HEK293 (cell line): ENCODE measurements around the gene PLXND1.
A peak's percentile ranks its signal among the peaks of the same experiment; 100 is the strongest.

Experiments used
- CTCF ChIA-PET: fragments of 350-600 bp; formaldehyde crosslinking; extraction: SDS; loops from one replicate; lab custom pipeline; 2021; ENCODE audit warnings: antibody characterized with exemption; lab: Yijun Ruan, JAX
- POLR2A ChIA-PET: fragments of 300-600 bp; formaldehyde crosslinking; extraction: SDS; loops from one replicate; lab custom pipeline; 2020; ENCODE audit warnings: antibody characterized with exemption, inconsistent platforms; lab: Yijun Ruan, JAX
- H3K27ac ChIP-seq: fragments of 200-500 bp; sonication (Bioruptor generic); 2 replicates; pipeline ENCODE4 v1.5.1; 2014; ENCODE audit warnings: low read depth, low read length, control low read depth, inconsistent platforms; ENCODE audit errors: extremely low read depth
- H3K36me3 ChIP-seq, 2 experiments: fragments of 200-500 bp in 1 of 2; sonication (Bioruptor generic) in 1 of 2; 1 replicate in 1 of 2; 2 replicates in 1 of 2; pipeline ENCODE4 v1.5.1; 2014 to 2017; ENCODE audit warnings: inconsistent platforms in 2 of 2, low read length in 2 of 2; ENCODE audit not compliant: control insufficient read depth in 2 of 2, insufficient read depth in 1 of 2
- H3K4me1 ChIP-seq: fragments of 200-500 bp; sonication (Bioruptor generic); 2 replicates; pipeline ENCODE4 v1.5.1; 2014; ENCODE audit warnings: mild to moderate bottlenecking, low read length, inconsistent platforms; ENCODE audit not compliant: control insufficient read depth, insufficient read depth
- H3K4me3 ChIP-seq: 2 replicates; pipeline ENCODE4 v1.5.1; 2011; ENCODE audit warnings: low read depth, mild to moderate bottlenecking, control low read depth, low read length, moderate library complexity
- H3K9me3 ChIP-seq: fragments of 200-500 bp; sonication (Bioruptor generic); 2 replicates; pipeline ENCODE4 v1.5.1; 2014; ENCODE audit warnings: low read depth, low read length, inconsistent platforms; ENCODE audit not compliant: control insufficient read depth, insufficient read depth
- EGR2 ChIP-seq: fragments of 450-650 bp; formaldehyde crosslinking; IDR thresholded peaks from 2 replicates; pipeline ENCODE4 v1.5.1; 2016; ENCODE audit warnings: low read depth, missing biosample characterization, missing genetic modification characterization
- ZNF366 ChIP-seq: fragments of 450-650 bp; formaldehyde crosslinking; conservative IDR thresholded peaks from 2 replicates; pipeline ENCODE4 v1.5.1; 2016; ENCODE audit warnings: missing biosample characterization, missing genetic modification characterization
- ZNF585B ChIP-seq: fragments of 450-650 bp; formaldehyde crosslinking; IDR thresholded peaks from 2 replicates; pipeline ENCODE4 v1.5.1; 2016; ENCODE audit warnings: missing biosample characterization, missing genetic modification characterization
- ZNF654 ChIP-seq: fragments of 450-650 bp; formaldehyde crosslinking; IDR thresholded peaks from 2 replicates; pipeline ENCODE4 v1.5.1; 2016; ENCODE audit warnings: low read depth, missing biosample characterization, missing genetic modification characterization
- ZNF701 ChIP-seq: fragments of 450-650 bp; formaldehyde crosslinking; IDR thresholded peaks from 2 replicates; pipeline ENCODE4 v1.5.1; 2016; ENCODE audit warnings: missing biosample characterization, missing genetic modification characterization
- ZNF768 ChIP-seq: fragments of 450-650 bp; formaldehyde crosslinking; IDR thresholded peaks from 2 replicates; pipeline ENCODE4 v1.5.1; 2018; ENCODE audit warnings: missing biosample characterization, mild to moderate bottlenecking, missing genetic modification characterization
- TF ChIP-seq, protein P1 (sequence below): fragments of 450-650 bp; formaldehyde crosslinking; IDR thresholded peaks from 2 replicates; pipeline ENCODE4 v1.5.1; 2017; ENCODE audit warnings: missing biosample characterization, missing genetic modification characterization
- TF ChIP-seq, protein P2 (sequence below): fragments of 450-650 bp; formaldehyde crosslinking; IDR thresholded peaks from 2 replicates; pipeline ENCODE4 v1.5.1; 2016; ENCODE audit warnings: missing biosample characterization, missing genetic modification characterization
- TF ChIP-seq, protein P3 (sequence below): fragments of 450-650 bp; formaldehyde crosslinking; IDR thresholded peaks from 2 replicates; pipeline ENCODE4 v1.5.1; 2016; ENCODE audit warnings: missing biosample characterization, missing genetic modification characterization
- TF ChIP-seq, protein P4 (sequence below): fragments of 450-650 bp; formaldehyde crosslinking; IDR thresholded peaks from 2 replicates; pipeline ENCODE4 v1.5.1; 2017; ENCODE audit warnings: missing biosample characterization, missing genetic modification characterization

The PLXND1 gene

DNA sequence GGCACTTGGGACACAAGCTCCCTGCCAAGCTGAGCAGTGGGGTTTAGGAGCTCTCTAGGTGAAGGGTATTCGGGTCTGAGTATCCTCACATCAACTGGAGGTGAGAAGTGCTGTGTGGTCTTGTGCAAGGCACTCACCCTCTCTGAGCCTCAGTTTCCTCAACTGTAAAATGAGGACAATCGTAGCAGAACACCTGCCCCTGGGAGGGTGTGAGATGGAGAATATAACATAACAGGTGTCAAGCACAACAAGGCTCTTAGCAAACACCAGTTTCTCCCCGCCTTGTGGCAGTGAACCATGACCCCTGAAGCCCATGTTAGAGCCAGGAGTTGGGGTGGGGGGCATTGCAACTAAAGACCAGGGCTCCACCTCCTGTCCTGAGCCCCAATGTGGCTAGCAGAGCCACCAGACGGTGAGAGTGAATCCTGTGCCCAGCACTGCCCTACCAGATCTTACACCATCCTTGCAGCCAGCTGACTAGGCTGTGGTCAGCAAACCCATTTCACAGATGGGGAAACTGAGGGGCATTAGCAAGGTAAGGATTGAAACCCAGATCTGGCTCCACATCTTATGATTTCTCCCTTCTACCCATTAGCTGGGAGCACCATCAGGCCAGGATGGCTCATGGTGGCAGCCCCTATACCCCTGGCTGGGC lies 2.6 kb upstream of the PLXND1 start:
- CTCF ChIA-PET = interaction anchor here (1.0 kb wide), 2 partner anchors 119 to 329 kb away, joined by 4 read pairs; no protein-coding TSS in a partner anchor

DNA sequence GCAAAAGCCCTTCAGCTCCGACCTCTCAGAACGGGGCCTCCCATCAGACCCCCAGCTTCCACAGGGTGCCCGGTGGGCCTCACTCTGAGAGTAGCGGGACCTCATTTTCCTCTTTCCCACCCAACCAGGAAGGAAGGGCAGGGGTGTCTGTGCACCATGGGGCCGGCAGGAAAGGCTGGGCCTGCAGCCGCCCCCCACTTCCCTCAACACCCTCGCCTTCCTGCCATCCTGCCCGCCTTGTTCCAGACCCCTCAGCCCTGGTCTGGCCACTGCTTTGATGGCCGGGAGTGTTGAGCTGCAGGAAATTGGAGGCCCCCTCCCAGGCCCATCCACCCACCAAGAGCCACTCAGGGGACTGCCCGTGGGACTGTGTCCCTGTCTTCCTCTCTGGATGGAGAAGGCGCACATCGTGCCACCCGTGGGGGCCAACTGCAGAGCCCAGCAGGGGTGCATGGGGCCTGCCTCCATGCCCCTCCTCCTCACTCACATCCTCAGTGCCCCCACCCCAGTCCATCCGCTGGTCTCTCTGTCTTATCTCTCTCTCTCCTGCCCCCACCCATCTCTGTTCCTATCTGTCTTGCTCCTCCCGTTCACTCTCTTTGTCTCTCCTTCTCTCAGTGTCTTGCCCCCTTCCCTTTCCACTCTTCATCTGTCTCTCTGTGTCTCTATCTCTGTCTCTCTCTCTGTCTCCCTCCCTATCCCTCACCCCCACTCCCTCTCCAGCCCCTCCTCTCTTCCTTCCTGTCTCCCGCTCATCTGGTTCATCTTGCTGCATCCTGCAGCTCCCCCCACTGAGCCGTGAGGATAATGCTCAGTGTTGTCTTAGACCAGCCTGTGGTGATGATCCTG lies 1.8 kb upstream of the PLXND1 start:
- 0 out of 2 replicates have a peak, but pooled peaks cover 3% of the 10 kb centered on the region for H3K4me1 ChIP-seq
- TF ChIP-seq, protein P1, sequence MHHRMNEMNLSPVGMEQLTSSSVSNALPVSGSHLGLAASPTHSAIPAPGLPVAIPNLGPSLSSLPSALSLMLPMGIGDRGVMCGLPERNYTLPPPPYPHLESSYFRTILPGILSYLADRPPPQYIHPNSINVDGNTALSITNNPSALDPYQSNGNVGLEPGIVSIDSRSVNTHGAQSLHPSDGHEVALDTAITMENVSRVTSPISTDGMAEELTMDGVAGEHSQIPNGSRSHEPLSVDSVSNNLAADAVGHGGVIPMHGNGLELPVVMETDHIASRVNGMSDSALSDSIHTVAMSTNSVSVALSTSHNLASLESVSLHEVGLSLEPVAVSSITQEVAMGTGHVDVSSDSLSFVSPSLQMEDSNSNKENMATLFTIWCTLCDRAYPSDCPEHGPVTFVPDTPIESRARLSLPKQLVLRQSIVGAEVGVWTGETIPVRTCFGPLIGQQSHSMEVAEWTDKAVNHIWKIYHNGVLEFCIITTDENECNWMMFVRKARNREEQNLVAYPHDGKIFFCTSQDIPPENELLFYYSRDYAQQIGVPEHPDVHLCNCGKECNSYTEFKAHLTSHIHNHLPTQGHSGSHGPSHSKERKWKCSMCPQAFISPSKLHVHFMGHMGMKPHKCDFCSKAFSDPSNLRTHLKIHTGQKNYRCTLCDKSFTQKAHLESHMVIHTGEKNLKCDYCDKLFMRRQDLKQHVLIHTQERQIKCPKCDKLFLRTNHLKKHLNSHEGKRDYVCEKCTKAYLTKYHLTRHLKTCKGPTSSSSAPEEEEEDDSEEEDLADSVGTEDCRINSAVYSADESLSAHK (tag by site-specific recombination) = no peak
- TF ChIP-seq, protein P2, sequence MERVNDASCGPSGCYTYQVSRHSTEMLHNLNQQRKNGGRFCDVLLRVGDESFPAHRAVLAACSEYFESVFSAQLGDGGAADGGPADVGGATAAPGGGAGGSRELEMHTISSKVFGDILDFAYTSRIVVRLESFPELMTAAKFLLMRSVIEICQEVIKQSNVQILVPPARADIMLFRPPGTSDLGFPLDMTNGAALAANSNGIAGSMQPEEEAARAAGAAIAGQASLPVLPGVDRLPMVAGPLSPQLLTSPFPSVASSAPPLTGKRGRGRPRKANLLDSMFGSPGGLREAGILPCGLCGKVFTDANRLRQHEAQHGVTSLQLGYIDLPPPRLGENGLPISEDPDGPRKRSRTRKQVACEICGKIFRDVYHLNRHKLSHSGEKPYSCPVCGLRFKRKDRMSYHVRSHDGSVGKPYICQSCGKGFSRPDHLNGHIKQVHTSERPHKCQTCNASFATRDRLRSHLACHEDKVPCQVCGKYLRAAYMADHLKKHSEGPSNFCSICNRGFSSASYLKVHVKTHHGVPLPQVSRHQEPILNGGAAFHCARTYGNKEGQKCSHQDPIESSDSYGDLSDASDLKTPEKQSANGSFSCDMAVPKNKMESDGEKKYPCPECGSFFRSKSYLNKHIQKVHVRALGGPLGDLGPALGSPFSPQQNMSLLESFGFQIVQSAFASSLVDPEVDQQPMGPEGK (tag by site-specific recombination) = peak; percentile 60; the same call in 1 of the 2 replicates
- TF ChIP-seq ZNF585B (tag by site-specific recombination) (no peak), ZNF654 (tag by site-specific recombination) (peak; percentile 20; the same call in 1 of the 2 replicates), ZNF366 (tag by site-specific recombination) (peak; percentile 76), EGR2 (tag by site-specific recombination) (0 out of 2 replicates have a peak, but pooled peaks have one; percentile 21)
- TF ChIP-seq, protein P3, sequence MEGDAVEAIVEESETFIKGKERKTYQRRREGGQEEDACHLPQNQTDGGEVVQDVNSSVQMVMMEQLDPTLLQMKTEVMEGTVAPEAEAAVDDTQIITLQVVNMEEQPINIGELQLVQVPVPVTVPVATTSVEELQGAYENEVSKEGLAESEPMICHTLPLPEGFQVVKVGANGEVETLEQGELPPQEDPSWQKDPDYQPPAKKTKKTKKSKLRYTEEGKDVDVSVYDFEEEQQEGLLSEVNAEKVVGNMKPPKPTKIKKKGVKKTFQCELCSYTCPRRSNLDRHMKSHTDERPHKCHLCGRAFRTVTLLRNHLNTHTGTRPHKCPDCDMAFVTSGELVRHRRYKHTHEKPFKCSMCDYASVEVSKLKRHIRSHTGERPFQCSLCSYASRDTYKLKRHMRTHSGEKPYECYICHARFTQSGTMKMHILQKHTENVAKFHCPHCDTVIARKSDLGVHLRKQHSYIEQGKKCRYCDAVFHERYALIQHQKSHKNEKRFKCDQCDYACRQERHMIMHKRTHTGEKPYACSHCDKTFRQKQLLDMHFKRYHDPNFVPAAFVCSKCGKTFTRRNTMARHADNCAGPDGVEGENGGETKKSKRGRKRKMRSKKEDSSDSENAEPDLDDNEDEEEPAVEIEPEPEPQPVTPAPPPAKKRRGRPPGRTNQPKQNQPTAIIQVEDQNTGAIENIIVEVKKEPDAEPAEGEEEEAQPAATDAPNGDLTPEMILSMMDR (tag by site-specific recombination) = peak; percentile 51; the same call in 1 of the 2 replicates
- TF ChIP-seq, protein P4, sequence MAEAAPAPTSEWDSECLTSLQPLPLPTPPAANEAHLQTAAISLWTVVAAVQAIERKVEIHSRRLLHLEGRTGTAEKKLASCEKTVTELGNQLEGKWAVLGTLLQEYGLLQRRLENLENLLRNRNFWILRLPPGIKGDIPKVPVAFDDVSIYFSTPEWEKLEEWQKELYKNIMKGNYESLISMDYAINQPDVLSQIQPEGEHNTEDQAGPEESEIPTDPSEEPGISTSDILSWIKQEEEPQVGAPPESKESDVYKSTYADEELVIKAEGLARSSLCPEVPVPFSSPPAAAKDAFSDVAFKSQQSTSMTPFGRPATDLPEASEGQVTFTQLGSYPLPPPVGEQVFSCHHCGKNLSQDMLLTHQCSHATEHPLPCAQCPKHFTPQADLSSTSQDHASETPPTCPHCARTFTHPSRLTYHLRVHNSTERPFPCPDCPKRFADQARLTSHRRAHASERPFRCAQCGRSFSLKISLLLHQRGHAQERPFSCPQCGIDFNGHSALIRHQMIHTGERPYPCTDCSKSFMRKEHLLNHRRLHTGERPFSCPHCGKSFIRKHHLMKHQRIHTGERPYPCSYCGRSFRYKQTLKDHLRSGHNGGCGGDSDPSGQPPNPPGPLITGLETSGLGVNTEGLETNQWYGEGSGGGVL = peak; percentile 68
- TF ChIP-seq, all 188 proteins: peak for 6
- ChIA-PET CTCF (interaction anchor here (1.0 kb wide), 2 partner anchors 118 to 330 kb away, joined by 4 read pairs; no protein-coding TSS in a partner anchor), POLR2A (interaction anchor here (0.7 kb wide), 1 partner anchor 238 kb away, joined by 3 read pairs; no protein-coding TSS in a partner anchor)
- H3K36me3 ChIP-seq = no peaks in the 10 kb centered on the region
- H3K27ac ChIP-seq = no peak overlapping the region
- H3K4me3 ChIP-seq = no peak overlapping the region
- H3K9me3 ChIP-seq = no peaks in the 10 kb centered on the region

More for the DNA sequence above, 2.6 kb upstream of the PLXND1 start:
- no peaks in the 10 kb centered on the region for H3K36me3 ChIP-seq
- H3K9me3 ChIP-seq = no peaks in the 10 kb centered on the region
- no peak overlapping the region for H3K27ac ChIP-seq
- POLR2A ChIA-PET = interaction anchor here (0.7 kb wide), 1 partner anchor 237 kb away, joined by 3 read pairs; no protein-coding TSS in a partner anchor
- H3K4me1 ChIP-seq = 0 out of 2 replicates have a peak, but pooled peaks cover 3% of the 10 kb centered on the region
- H3K4me3 ChIP-seq = no peak overlapping the region
- TF ChIP-seq ZNF701 (tag by site-specific recombination) = no peak
- TF ChIP-seq ZNF768 (tag by site-specific recombination) = peak; percentile 87
